ENCODE measurements around the gene NOPCHAP1.

DNA sequence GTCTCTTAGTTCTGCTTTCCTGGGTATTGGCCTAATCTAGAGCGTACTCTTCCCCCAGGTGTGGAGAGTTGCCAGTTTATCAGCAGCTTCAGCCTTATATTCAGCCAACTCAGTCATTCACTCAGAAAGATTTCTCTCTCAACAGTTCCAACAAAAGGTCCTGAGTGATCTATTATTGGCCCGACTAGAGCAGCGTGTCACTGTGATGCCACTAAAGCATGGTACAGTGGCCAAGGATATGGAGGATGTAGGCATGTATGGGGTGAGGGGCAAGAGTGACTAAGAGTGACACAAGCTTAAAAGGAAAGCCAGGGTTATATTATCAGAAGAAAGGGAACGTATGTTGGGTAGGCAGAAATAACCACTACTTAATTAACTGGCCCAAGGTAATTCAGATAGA is 4.8 kb downstream of the NOPCHAP1 start:
- TF ChIP-seq EZH2 (IDR thresholded peaks at IDR 0.05; ENCODE audit: insufficient read depth, poor library complexity, severe bottlenecking) = no peak
- TF ChIP-seq EZH2phosphoT487 (IDR thresholded peaks at IDR 0.05; ENCODE audit: insufficient read depth, low read depth) = no peak

Data from GM23248 (cell line).